Activated T-cell treated with anti-CD3 and anti-CD28 coated beads, Interleukin-2, amount 50 U/mL, for 48 hours (primary cell): ENCODE measurements around the gene ETV6.
A peak's percentile ranks its signal among the peaks of the same experiment; 100 is the strongest.

Experiments used
- DNase-seq, 2 experiments: peaks; one replicate each; pipeline ENCODE4 v3.0.0-alpha.2; 2020

ETV6 gene

DNA sequence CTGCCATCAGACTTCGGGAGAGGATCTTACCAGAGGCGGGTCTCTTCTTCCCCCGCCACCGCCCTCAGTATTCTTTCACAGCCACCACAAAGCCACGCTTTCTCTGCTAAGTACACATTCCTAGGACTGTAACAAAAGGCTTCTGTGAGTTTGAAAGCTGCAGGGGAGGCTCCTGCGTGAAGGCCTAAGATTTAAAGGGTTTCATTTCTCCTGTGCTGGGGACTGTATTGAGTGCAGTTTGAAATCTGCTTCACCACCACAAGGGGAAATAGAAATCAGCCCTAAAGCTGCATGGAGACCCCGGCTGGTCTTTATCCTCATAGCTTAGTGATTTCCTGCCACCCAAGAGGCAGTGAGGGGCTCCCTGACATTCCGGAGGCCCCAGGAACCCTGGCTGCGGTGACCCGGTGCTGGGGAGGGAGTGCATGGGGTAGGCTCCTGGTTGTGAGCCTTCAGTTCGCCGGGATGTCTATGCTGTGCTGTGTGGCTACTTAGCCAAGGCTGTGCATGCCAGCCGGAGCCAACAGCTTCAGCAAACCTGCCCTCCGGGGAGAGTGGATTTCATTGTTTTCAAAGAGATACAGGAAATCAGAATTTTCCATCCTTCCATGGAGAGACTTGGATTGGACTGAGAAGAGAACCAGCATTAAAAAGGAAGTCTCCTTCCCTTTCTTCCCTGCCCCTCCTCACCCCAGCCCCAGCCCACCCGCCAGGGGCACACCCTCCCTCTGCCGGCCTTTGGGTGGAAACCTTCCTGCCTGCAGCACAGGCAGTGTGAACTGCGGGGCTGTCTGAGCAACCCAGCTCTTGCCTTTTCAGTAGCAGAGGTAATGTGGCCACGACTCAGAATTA lies 163.3 kb downstream of the ETV6 start:
- peak in 1 of 2 experiments; percentile 41 for DNase-seq

DNA sequence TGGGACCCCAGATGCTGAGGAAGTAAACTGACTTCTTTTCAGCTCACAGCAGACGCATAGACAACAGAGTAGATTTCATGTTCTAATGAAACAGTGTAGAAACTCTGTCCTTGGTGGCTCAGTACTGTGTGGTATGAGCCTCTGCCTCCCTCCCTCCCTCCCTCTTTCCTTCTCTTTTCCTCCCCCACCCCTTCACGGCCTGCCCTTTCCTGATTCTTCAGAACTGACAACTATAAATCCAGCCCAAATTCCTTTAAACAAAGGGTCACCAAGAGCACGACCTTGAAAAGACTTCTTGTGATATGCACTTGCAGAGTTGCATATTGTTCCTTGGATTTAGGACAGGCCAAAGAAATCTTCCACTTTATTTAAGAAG lies 164.0 kb downstream of the ETV6 start:
- DNase-seq: no peak

DNA sequence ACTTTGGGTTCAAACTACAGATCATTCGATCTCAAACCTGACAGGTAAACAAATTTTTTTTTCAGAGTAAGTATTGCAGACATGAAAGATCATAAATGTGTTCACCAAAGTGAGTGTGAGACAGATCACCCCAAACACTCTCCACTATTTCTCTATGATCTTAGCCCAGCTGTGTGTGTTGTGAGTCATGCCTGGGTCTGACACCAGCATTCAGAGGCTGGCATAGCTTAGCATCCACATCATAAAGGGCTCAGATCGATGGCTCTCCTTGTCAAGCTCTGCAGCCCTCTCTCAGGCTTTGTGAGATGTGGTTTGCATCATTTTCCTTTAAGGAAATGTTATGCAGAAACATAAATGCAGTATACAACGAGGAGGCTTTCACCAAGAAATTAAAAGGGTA lies 164.9 kb downstream of the ETV6 start:
- DNase-seq: no peak

DNA sequence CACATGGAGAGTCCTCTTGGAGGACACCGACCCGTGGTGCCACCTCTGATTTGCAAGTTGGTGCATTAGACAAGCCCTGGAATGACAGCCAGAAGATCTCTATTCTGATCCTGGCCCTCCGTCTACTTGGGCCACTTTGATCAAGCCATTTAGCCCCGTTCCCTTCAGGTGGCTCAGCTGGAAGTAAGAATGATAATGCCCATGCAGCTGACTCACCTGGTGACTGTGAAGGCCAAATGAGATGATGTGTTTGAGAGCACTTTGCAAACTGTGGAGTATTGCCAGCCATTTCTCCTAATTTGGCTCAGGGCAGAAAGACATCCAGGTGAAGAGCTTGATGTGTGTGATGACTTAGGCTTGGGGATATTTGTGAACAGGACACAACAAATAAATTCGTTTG lies 165.9 kb downstream of the ETV6 start:
- no peak for DNase-seq

DNA sequence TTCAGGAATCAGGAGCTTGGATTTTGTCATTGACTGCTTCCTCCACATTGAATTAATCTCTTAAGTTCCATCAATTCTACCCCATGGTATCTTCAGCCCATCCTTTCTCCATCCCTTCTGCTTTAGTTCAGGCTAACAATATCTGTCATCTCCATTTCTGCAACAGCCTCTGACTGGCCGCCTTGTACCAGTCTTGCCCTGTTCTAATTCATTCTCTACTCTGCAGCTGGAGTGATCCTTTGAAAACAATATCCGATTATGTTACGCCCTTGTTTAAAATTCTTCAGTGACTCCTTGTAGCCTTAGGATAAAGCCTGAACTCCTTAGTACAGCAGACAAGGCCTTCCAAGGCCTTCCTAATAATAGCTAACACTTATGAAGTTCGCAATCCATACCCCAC lies 170.2 kb downstream of the ETV6 start:
- no peak for DNase-seq

DNA sequence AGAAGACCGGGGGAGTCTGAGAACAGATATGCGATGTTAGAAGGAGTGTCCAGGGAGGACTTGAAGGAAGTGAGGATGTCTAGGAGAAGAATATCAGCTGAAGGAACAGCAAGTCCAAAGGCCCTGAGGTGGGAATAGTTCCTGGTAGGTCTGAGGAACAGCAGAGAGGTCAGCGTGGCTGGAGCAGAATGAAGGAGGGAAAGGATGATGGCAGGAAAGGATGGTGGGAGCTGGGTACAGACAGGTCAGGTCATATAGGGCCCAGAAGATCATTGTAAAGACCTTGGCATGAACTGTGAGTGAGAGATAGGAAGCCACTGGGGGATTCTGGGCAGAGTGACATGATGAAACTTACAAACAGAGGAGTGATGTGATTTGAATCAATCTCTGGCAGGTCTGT lies 171.0 kb downstream of the ETV6 start:
- DNase-seq: no peak

DNA sequence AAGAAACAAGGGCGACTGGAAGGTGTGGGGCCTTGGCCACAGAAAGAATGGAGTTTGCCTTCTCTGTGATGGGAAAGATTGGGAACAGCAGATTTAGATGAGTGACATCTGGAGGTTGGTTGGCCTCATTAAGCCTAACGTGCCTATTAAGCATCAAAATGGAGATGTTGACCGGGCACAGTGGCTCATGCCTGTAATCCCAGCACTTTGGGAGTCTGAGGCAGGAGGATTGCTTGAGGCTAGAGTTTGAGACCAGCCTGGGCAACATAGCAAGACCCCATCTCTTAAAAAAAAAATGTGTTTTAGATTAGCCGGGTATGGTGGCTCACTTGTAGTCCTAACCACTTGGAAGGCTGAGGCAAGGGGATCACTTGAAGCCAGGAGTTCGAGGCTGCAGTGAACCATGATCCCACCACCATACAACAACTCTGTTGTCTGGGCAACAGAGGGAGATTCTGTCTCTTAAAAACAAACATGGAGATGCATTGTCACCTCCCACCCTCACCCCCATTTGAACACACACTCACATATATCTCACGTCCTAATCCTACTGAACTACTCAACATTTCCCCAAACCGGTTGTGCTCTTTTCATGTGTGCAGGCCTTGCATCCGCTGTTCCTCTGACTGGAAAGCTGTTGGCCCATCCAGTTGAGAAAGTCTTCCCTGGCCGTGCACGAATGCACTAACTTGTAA lies 172.1 kb downstream of the ETV6 start:
- no peak for DNase-seq

DNA sequence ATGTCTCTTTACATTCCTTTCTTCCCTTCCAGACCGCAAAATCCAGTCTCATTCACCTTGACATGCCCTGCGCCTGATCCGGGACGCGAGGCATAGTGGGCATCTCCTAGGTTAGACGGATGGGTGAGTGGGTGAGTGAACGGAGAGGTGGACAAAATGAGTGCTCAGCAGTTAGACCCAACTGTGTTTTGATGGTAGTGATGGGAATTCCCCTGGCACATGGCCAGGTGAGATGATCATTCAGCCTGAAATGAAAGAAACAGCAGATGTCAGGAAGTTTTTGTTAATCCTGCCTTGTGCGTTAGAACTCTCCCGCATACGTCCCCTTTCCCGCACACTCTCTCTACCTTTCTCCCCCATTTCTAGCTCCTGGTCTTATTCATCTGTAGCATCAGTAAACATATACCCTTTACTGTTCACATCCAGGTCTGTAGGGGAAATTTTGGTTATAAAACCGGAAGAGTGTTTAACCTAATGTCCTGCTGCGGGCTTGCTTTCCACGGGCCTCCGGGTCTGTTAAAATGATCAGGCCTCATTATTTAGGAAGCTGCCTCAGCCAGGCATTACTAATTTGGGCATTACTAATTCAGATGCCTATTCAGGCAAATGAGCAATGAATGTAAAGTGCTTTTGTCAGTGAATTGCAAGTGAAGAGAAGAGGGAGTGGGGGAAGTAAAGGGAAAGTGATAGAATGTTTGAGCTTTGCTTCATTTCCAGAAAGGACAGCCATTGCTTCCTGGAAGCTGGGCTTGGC lies 172.8 kb downstream of the ETV6 start:
- DNase-seq: peak; percentile 68 to 69

DNA sequence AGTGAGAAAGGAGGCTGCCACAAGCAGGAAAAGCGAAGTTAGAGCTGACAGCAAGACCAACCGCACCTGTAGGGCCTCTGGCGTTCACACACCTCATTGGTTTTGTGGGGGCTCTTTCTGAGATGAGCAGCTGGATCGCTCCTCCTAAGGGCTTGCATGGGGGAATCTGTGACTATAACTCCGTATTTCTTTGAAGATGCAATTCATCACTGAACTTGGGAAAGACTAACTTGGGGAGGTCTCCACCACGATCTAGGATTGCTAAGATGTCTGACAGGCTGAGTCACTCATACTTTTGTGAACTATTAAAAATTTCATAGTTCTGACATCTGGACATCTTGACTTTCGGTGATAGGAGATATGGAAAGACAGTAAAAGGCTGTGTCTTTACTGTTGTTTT lies 173.6 kb downstream of the ETV6 start:
- no peak for DNase-seq

DNA sequence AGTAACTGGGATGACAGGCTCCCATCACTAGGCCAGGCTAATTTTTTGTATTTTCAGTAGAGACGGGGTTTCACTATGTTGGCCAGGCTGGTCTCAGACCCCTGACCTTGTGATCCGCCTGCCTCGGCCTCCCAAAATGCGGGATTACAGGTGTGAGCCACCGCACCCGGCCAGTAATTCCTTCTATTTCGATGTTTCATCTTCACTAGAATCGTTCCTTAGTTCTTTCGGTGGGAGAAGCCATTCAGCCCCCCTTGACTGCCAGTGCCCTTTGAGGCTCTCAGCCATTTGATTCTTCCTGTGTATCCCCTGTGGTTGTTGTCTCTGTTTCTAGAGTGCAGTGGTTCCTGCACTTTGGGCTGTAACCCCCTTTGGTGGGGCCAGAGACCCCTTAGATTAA lies 174.1 kb downstream of the ETV6 start:
- no peak for DNase-seq

DNA sequence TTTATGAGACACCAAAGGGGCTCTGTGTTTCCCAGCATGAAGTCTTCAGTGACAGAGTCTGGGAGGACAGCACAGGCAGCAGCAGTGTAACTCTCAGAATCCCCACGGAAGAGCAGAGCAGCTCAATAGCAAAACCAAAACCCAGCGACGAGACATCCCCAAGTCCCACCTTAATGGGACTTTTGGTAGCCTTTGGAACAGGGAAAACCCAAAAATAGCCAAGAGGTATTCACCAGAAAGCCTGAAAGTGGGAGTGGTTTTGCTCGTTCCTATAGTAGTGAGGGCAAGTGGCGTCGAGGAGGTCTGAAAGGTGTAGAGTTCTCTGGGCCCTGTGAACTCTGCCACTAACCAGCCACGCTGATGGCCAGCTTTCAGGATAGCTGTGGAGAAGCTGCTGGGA lies 174.6 kb downstream of the ETV6 start:
- DNase-seq: no peak

DNA sequence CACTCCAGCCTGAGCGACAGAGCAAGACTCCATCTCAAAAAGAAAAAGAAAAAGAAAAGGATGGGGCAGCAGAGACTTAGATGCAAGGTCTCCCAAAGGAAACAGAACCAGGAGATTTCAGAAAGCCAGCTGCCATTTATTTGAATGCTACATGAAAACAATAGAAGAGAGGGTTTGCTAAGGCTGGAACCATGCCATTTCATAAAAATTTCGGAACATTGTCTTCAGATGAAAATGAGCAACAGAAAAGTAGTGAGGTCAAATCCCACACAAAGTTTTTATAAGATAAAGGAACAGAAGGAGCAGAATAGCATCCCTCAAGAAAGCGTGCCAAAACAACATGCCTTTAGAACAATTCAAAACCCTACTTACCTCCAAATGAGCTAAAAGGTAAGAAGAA lies 175.3 kb downstream of the ETV6 start:
- no peak for DNase-seq

DNA sequence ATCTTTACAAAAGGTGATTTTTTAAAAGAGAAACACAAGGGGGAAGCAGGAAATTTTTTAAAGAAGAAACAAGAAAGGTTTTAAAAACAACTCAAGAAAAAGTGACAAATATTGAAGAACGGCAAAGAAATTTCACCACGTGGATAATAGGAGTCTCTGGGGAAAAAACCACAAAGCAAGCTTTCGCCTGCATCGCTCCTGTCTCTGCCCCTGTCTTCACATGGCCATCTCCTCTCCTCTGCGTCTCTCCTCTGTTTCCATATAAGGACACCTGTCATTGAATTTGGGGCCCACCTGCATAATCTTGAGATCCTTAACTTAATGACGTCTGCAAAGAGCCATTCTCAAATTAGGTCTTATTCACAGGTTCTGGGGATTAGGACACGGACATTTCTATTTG lies 175.8 kb downstream of the ETV6 start:
- DNase-seq: no peak

DNA sequence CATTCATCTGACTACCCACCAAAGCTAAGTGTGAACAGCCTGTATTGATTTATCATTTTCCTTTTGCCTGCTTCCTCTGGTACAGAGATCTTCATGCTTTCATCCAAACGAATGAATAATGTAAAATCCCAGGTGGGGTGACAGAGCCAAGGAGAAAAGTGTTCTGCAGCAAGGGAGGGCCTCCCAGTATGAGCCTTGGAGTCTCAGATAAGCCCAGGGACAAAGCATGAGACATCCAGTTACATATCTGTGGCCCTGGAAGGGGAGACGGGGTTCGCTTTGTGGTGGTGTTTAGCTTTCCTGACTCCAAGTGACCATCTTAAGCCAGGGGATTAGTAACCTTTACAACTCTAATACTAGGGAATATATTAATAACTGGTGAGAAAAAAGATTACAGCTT lies 177.1 kb downstream of the ETV6 start:
- DNase-seq: no peak

DNA sequence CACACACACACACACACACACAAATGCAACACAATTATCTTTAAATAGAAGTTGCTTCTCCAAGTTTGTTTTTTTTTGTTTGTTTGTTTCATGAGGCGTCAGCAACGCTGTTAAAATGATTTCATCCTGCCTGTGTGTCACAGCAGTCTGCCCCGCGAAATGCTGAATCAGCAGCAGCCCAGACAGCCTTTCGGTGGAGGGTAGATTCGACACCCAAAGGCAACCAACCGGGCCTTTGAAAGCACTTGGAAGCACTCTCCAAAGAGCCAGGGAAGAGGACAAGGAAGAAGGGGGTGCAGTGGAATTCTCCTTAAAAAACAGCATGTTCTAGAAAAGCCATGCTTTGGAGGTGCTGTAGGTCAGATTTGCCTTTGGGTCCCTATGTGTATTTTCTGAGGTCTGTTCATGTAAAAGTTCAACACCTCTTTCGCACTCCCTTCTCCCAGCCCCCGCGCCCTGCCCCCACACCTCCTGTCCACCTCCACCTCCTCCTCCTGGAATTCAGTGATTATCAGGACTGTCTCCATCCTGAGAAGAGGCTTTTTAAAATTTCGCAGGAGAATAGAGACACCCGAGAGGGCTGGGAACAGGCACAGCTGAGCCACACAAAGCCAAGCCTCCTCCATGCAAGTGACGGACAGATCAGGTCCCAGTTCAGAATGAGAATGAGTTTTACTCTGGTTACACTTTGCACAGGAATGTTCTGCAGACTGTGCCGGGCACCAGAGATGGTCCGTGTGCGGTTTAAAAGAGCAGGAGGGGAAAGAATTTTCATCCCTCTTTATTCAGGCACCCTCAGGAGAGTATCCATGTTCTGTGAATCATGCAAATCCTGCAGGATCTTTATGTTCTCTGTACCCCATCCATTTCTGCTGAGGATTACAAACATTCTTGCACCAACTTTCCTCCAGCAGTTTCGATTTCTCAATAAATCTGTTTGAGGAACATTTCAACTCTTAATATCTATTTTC lies 177.9 kb downstream of the ETV6 start:
- DNase-seq: no peak

DNA sequence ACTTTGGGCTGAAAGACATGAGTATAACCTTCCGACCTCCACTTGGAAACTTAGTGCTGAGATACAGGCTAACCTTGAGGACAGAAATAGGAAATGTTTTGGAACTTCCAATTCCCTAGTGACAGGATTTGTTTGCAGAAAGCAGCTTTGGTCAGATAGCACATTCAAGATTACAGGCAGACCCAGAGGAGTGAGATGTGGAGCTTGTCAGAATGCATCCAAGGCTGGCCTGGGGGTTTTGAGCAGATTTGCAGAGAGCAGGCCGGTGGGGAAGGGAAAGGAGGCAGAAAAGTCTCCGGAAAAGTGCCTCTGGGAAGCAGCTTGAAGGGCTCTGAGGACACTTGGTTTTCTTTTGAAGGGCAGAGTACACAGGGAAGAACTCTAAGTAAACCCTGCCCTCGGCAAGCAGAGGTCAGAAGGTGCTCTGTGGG lies 180.3 kb downstream of the ETV6 start:
- DNase-seq: no peak

DNA sequence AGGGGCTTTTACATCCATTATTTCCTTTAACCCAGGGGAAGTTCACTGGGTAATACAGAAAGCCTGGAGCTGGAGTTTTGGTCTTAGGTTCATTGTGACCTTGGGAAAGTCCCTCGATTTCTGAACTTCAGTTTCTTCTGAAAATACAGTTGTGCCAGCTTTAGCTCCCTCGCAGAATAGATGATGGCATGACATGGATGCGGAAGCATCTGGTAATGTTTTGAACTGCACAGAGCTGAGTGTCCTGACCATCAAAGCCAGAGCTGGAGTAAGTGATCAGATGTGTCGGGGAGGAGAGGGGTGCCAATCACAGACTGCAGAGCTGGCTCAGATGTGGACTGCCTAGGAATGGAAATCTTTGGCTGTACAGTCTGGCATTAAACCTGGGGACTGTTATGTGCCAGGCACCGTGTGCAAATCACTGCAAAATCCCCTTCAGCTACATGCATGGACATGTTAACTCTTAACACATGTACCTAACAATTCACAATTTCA lies 180.9 kb downstream of the ETV6 start:
- no peak for DNase-seq

DNA sequence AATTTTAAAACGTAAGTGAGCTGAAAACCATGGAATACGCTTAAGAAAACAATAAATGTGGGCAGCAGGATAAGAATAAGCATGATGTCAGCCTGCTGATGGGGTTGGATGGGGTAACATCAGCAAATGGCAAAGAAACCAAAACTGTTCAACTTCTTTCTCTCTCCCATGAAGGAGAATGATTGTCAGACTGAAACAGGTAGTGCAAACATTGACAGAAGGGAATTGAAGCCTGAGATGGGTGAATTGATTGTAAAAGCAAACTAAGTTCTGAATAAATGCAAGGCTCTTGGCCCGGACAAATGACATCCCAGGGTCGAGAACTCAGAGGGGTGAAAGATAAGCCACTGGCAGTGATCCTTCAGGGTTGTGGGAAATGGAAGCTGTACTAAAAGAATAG lies 182.6 kb downstream of the ETV6 start:
- no peak for DNase-seq

DNA sequence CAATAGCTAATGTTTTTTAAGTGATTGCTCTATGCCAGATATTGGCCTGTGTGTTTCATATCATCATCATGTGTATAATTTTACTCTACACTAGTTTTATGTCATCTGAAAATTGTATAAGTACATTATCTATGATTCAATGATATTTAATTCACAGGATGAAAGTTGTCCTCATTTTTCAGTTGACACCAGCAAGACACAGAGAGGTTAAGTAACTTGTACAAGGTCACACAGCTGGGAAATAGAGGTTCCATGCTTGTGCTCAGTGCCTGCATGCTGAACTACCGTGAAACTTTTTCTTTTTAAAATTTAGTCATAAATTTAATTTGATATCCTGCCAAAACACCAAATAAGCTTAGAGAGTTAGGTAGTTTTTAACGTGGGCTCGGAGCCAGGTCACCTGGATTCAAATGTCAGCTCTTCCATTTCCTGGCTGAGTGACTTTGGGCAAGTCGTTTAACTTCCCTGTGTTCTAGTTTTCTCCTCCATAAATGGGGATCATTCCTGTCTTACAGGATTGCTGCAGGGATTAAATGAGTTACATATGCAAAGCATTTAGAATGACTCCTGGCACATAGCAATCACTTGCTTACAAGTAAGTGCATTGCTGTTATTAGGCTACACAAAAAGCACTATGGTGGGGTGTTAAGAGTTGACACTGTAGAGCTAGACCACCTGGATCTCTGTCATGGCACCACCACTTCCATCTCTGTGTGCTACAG lies 183.9 kb downstream of the ETV6 start:
- no peak for DNase-seq

DNA sequence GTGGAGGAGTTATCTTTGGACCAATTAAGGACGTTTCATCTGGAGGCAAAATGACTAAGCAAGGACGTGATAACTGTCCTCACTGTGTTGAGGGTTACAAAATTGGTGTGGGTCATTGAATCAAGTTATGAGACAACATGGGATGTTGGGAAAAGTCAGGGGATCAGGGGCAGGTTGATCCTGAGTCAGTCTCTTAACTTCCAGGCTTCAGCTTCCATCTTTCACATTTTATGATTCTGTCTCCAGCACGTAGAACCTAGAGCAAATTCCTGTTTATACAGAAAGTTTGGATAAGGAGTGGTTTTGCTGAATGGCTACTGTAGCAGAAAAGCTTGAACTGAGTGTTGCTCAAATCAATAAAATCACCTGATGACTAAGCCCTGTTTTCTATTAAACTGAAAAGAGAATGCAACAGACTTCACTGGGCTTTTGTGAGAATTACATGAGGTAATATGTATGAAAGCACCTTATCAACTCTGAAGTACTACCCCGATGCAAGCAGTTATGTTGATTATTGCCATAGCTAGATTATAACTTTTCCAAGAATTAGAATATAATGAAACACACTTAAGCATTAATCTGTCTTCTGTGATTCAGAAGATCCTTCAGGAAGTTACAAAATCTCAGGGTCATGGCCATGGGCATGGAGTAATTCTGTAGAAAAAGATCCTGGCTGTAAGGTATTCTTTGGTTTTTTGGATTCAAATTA lies 184.8 kb downstream of the ETV6 start:
- DNase-seq: no peak

DNA sequence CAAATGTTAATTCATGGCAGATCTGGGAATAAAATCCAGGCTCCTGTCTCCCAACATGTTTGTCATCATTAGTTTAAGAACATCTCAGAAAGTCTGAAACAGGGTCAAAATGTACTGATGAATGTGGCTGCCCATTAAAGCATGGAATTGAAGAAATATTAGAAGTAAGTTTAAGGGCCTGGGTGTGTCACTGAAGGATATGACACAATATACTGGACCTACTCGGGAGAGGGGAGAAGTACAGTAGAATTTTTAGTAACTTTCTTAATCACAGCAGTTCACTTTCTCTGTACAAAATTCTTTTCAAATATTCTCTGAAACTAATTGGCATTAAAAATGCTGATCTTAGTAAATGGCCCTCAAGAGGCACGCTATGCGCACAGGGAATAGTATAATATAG lies 185.5 kb downstream of the ETV6 start:
- DNase-seq: no peak
